Measurements from ENCODE around the gene PPIB.

The PPIB gene

DNA sequence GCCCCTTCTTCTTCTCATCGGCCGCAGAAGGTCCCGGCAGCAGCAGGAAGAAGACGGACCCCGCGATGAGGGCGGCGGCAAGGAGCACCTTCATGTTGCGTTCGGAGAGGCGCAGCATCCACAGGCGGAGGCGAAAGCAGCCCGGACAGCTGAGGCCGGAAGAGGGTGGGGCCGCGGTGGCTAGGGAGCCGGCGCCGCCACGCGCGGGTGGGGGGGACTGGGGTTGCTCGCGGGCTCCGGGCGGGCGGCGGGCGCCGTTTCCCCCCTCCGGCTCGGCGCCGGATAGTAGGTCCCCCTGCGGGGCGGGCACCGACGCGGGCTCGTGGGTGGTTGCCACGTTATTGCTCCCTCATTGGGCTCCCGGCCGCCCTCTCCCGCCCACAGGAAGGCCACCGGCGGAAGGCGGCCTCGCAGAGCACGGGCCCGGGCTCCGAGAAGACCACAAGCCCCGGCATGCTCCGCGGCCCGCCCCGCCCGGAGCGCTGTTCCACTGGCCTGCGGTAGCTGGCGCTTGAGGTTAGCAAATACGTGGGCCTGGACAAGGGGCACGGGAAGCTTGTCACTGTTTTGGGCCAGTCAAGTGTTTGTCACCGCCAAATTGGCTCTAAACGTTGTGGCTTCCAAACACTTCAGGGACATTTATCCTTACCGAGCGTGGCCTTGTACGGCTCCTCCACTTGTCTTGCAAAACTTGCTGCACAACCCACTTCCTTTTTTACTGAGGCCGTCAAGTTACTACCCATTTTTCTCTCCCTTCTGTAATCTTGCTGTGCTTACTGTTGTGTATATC is at the start of gene PPIB:
PPIB (minus strand) TSS at position 154 of the 790 bp plus-strand sequence; CDS start at position 118, 36 bp downstream.
- DNase-seq (ENCODE audit: low read depth): peak; percentile 96

DNA sequence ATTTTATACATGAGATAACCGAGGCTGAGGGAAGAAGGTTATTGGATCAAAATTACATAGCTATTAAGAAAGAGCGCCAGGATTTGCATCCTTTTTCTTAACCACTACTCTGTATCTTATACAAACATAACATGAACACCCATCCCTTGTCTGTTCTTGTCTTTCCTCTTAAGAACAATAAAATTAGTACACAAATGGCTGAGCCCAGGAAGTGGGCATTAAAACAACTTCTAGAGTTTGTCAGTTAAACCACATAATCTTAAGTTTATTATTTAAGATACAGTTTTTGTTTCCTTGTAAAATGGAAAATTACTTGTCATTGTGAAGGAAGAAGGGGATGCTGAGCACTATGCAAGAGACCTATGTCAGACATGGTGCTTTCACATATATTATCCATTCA is 48.9 kb upstream of the PPIB start:
- DNase-seq (ENCODE audit: low read depth): no peak

GRCh38 chr15:64210371-64210770 is 47.5 kb upstream of the PPIB start:
- DNase-seq (ENCODE audit: low read depth): no peak

GRCh38 chr15:64209680-64210334 is 47.0 kb upstream of the PPIB start:
- peak; percentile 30 for DNase-seq (ENCODE audit: low read depth)

- no peak for DNase-seq (ENCODE audit: low read depth)
Measured at GRCh38 chr15:64205202-64205601, 42.4 kb upstream of the PPIB start.

DNA sequence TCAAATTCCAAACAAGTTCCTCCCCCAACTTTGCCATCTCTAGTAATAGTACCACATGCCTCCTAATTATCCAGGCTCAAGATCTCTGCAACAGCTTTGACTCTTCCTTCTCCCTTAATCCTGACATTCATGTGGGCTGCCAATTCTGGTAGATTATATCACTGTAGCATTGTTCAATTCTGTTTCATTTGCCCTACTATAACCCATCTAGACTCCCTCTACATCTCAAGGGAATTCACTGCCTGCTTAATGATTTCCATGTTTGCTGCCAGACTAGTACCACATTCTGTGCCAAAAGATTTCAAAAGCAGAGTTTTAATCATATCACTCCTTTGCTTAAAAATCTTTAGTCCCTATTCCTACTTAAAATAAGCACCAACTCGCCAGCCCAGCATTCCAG is 34.6 kb upstream of the PPIB start:
- peak; percentile 83 for DNase-seq (ENCODE audit: low read depth)

GRCh38 chr15:64193971-64194370 is 31.1 kb upstream of the PPIB start:
- no peak for DNase-seq (ENCODE audit: low read depth)

GRCh38 chr15:64191971-64192830 is 29.4 kb upstream of the PPIB start:
- no peak for DNase-seq (ENCODE audit: low read depth)

DNA sequence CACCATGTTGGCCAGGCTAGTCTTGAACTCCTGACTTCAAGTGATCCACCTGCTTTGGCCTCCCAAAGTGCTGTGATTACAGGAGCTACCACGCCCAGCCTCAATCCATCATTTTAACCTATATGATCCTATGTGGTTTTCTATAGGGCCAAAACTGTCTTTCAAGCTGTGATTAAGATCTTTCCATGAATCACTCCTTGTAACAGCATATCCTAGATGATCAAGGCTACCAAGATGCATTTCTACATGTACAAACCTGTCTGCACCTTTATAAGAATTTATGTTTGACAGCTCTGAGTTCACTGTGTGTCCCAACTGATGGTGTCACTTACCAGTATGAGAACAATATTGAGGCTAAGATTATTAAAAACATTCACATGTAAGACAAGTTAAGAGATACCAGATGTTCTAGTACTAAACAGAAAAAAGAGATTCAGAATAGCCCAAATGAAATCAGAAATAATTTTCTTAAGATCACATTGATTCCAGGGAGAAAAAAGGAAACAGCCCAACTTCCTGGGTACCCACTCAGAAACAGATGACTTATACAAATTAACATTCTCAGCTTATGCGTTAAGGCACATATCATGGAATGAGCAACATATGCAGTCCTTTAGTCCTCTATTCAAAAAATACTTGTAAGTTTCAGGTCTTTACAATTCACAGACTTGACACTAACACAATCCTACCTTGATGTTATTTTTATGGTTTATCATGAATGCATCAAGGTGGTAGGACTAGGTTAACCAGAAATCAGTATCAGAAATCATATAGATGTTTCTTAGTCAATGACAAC is 24.8 kb upstream of the PPIB start:
- DNase-seq (ENCODE audit: low read depth): no peak

DNA sequence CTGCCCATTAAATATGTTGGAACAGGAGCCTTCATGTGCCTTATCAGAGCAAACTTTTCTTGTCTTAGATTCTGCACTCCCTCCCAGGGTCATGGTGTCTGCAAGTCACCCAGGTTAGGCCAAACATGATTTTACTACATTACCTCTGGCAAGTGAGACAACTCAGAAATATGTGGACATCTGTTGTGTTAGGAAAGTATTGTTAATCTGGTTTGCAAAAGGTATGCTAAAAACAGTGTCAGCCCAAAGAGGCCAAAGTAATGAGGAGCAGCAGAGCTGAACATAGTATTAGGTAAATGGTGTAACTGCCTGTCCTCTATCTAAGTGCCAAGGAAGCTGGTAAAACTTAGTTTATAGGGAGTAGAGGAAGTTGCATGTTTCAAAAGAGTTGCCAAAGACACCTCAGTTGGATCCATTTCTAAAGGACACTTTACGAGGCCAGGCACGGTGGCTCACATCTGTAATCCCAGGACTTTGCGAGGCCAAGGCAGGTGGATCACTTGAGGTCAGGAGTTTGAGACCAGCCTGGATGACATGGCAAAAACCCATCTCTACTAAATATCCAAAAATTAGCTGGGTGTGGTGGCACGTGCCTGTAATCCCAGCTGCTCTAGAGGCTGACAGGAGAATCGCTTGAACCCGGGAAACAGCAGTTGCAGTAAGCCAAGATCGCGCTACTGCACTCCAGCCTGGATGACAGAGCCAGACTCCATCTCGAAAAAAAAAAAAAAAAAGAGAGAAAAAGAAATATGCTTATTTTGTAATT is 22.5 kb upstream of the PPIB start:
- no peak for DNase-seq (ENCODE audit: low read depth)

GRCh38 chr15:64182859-64183370 is 20.1 kb upstream of the PPIB start:
- no peak for DNase-seq (ENCODE audit: low read depth)

DNA sequence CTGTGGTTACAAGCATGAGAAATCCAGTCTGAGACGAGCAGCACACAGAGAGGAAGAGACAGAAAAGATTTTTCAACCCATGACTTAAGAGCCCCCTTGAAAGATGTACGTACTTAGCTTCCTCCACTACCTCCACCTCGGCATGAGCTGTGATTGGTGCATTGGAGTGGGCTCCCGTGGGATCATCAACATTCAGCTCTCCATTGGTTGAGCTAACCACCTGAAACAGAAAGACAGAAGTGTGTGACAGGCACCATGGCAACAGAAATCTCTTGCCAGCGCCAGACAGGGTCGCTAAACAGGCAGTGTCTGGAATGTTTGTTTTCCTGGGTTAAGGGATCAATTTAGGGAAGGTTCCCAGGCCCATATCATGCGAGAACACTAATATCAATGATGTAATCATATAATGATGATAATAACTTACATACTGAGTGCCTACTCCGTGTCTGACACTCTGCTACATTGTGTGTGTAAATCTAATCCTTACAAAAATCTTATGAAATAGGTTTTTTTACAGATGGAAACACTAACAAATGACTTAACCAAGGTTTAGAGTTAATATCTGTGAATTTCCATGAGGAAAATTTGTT is 17.5 kb upstream of the PPIB start:
- no peak for DNase-seq (ENCODE audit: low read depth)

DNA sequence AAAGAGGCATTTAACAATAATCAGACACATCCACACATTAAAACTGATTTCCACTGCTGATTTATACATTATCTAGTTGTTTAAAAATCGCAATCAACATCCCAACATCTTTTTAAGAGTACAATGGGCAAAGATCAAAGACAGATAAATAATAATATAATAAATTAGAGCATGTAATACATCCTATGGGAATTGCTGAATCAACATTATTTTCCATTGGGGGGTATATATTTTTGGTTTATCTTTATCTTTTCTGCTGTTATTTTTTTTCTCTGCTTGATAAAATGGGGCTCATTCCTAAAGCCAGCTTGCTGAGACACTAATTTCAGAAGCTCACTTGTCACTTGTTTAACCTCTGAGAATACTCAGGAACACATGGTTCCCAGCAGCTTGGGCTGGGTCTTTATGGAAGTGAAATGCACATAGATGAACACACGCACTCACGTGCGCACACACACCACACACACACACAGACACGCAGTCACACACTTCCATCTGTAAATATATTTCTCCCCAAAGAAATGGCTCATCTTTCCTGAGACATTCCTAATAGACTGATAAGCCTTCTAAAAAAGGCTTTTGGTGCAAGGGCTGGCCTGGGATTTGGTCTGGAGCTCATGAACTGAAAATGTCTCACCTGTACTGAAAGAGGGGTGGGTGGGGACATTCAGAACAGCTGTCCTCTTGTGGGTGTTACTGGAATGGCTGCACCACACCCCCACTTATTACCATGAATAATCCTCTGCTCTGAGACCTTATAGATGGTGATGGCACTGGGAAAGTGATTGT is 3.5 kb upstream of the PPIB start:
- DNase-seq (ENCODE audit: low read depth): no peak

DNA sequence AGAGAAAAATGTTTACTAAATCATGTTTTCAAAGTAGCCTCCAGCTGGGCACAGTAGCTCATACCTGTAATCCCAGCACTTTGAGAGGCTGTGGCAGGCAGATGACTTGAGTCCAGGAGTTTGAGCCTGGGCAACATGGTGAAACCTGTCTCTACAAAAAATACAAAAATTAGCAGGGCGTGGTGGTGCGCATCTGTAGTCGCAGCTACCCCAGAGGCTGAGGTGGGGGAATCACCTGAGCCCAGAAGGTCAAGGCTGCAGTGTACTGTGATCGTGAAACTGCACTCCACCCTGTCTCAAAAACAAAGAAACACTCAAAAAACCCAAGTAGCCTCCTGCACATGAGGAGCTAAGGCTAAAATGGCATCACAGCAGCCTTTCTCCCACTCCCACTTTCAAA is 1.6 kb upstream of the PPIB start:
- no peak for DNase-seq (ENCODE audit: low read depth)

- no peak for DNase-seq (ENCODE audit: low read depth)
Measured at GRCh38 chr15:64163659-64164362, 989 bp upstream of the PPIB start.

DNA sequence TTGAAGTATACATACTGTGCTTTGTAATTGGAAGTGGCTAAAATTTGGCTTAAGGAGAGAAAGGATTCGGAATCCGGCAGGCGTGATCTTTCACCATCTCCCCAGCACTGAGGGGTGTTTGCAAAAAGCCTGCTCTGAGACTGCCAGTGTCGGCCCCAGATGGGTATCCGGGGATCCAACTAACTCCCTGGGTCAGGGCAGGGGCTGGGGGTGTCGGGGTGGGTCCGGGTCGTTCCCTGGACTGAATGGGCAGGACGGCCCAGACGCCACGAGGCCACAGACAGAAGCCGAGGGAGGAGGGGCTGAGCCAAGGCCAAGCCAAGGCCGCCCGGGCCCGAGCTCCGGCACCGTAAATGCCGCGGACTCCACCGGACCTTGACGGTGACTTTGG is 349 bp downstream of the PPIB start:
- DNase-seq (ENCODE audit: low read depth): no peak

DNA sequence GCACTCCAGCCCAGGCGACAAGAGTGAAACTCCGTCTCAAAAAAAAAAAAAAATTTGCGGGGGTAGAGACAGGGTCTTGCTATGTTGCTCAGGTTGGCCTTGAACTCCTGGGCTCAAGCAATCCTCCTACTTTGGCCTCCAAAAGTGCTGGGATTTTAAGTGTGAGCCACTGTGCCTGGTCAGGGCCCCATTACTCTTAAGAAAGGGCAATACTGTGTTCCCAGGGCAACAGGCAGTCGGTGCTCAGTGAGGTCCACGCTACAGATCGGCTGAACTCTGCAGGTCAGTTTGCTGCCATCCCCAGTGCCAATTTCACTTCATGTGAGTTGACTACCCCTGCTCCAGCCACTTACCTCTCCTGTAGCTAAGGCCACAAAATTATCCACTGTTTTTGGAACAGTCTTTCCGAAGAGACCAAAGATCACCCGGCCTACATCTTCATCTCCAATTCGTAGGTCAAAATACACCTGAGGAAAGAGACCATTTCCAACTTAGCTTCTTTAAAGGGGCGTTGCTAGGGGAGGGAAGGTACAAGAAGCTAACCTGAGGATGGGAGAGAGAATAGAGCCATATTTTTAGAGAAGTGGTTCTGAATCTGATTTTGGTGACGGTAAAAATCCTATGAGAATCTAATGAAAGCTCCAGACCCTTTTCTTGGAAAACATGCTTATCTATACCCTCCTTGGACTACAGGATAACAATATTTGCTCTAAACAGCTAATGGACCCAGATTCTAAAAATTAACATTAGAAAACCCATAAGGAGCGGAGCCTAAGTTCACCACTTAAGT is 939 bp downstream of the PPIB start:
- DNase-seq (ENCODE audit: low read depth): no peak

All from fibroblast of the conjunctiva (primary cell).